ENCODE data around the gene COX10.

DNA sequence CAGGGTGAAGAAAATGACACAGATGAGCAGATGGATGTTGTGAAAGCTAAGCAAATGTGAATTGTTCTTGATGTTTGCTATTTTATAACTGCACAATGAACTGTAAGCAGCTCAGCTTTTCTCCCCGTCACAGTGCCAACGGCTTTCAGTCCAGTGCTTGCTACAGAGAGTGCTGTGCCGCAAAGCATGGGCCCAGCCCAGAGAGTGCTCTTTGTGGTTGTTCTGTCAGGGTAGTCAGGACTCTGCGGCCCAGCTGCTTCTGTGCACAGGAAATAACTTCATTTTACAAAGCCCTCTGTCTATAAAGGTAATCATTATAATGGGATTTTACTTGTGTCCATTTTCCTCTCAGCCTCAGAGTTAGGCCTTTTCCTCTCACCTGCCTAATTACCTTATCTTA is 128.3 kb downstream of the COX10 start:
- TF ChIP-seq, protein P1, sequence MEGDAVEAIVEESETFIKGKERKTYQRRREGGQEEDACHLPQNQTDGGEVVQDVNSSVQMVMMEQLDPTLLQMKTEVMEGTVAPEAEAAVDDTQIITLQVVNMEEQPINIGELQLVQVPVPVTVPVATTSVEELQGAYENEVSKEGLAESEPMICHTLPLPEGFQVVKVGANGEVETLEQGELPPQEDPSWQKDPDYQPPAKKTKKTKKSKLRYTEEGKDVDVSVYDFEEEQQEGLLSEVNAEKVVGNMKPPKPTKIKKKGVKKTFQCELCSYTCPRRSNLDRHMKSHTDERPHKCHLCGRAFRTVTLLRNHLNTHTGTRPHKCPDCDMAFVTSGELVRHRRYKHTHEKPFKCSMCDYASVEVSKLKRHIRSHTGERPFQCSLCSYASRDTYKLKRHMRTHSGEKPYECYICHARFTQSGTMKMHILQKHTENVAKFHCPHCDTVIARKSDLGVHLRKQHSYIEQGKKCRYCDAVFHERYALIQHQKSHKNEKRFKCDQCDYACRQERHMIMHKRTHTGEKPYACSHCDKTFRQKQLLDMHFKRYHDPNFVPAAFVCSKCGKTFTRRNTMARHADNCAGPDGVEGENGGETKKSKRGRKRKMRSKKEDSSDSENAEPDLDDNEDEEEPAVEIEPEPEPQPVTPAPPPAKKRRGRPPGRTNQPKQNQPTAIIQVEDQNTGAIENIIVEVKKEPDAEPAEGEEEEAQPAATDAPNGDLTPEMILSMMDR (IDR thresholded peaks at IDR 0.05; ENCODE audit: low read depth, low read length): no peak
- no peak for TF ChIP-seq EZH2phosphoT487 (IDR thresholded peaks at IDR 0.05; ENCODE audit: low read depth)

Data from OCI-LY3 (cell line).